Stomach (tissue), 4 donors: ENCODE data around the gene ATP11A.

ENCODE experiments used
- CTCF ChIP-seq, 7 experiments: fragments of 450-650 bp in 4 of 7; fragments of 200-600 bp in 3 of 7; sonication (generic) in 3 of 7; IDR thresholded peaks; one replicate each; pipeline ENCODE4 v1.5.1; 2016 to 2019; ENCODE audit warnings: antibody characterized with exemption in 7 of 7, control low read depth in 2 of 7, mild to moderate bottlenecking in 1 of 7
- EP300 ChIP-seq: sonication (generic); formaldehyde crosslinking; IDR thresholded peaks from one replicate; pipeline ENCODE4 v1.6.1; 2017; ENCODE audit warnings: antibody characterized with exemption
- POLR2A ChIP-seq, 4 donors: fragments of 450-650 bp; IDR thresholded peaks; one replicate each; pipeline ENCODE4 v1.6.1; 2016; ENCODE audit warnings: antibody characterized with exemption in 4 of 4, control low read depth in 2 of 4, mild to moderate bottlenecking in 1 of 4, moderate library complexity in 1 of 4

- TF ChIP-seq CTCF (IDR thresholded peaks at IDR 0.05) (no peak), POLR2A (IDR thresholded peaks at IDR 0.05) (no peak), EP300 (no peak)
These were observed 188.4 kb downstream of the ATP11A start for GRCh38 chr13:112877976-112878955.
